Activated CD4-positive, alpha-beta T cell treated with anti-CD3 and anti-CD28 coated beads, Interleukin-2, Interleukin-6, amounts not matched to agents 100 ng/mL and 50 ng/mL, durations not matched to agents 16 hours and 8 hours (primary cell): Measurements from ENCODE around the gene TTN.
"Not testable (repeated sequence)": the region's sequence is repeated elsewhere in the genome, so short reads cannot be mapped to it uniquely, and the experiment has no call there.

ENCODE experiments used
- DNase-seq: peaks from one replicate; pipeline ENCODE4 v3.0.0-alpha.2; 2020

The TTN gene

DNA sequence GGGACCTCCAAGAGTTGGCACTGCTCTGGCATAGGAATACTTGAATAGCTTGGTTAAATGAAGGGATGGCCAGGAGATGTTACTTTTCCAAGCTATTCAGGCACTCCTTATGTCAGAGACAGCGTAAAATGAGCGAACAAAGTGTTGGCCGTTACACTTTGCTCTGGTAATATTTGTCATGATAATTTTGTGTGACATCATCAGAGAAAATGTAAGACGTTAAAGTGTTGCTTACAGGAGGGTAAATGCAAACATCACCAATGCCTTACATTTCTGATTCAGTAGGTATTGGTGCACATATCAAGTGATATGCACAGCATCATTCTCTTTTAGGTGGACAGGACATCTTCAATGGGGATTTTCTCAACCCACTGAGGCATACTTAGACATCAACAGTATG lies 281.0 kb downstream of the TTN start:
- no peak for DNase-seq

DNA sequence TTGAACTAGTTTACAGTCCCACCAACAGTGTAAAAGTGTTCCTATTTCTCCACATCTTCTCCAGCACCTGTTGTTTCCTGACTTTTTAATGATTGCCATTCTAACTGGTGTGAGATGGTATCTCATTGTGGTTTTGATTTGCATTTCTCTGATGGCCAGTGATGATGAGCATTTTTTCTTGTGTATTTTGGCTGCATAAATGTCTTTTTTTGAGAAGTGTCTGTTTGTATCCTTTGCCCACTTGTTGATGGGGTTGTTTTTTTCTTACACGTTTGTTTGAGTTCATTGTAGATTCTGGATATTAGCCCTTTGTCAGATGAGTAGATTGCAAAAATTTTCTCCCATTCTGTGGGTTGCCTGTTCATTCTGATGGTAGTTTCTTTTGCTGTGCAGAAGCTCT lies 281.8 kb downstream of the TTN start:
- not testable (repeated sequence) for DNase-seq

DNA sequence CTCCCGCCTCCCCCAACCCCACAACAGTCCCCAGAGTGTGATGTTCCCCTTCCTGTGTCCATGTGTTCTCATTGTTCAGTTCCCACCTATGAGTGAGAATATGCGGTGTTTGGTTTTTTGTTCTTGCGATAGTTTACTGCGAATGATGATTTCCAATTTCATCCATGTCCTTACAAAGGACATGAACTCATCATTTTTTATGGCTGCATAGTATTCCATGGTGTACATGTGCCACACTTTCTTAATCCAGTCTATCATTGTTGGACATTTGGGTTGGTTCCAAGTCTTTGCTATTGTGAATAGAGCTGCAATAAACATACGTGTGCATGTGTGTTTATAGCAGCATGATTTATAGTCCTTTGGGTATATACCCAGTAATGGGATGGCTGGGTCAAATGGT lies 282.2 kb downstream of the TTN start:
- DNase-seq, result not testable (repeated sequence)

DNA sequence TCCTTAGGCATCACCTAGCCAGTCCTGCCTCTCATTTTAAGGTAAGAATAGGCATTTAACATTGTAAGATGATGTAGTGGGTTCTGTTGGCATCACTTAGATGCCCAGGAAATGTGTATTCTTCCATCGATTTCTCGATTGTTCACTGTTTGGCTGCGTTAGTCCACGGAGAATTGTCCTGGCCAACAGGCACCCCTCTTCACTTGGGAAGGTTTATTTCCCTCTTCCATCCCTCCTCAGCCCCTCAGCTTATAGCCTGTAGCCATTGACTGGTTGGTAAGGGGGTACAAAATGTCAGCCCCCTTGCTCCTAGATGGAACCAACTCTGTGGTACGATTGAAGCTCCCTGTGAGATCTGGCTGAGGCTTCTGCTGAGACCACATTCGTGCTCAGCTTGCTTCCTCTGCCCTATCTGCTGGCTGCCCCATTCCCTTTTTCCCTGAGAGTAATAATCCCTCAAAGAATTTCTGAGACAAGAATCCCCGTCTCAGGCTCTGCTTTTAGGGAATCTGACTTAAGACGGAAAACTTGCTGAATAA lies 283.6 kb downstream of the TTN start:
- DNase-seq, result no peak

GRCh38 chr2:178522950-178523595 lies 284.1 kb downstream of the TTN start:
- peak; percentile 92 for DNase-seq

DNA sequence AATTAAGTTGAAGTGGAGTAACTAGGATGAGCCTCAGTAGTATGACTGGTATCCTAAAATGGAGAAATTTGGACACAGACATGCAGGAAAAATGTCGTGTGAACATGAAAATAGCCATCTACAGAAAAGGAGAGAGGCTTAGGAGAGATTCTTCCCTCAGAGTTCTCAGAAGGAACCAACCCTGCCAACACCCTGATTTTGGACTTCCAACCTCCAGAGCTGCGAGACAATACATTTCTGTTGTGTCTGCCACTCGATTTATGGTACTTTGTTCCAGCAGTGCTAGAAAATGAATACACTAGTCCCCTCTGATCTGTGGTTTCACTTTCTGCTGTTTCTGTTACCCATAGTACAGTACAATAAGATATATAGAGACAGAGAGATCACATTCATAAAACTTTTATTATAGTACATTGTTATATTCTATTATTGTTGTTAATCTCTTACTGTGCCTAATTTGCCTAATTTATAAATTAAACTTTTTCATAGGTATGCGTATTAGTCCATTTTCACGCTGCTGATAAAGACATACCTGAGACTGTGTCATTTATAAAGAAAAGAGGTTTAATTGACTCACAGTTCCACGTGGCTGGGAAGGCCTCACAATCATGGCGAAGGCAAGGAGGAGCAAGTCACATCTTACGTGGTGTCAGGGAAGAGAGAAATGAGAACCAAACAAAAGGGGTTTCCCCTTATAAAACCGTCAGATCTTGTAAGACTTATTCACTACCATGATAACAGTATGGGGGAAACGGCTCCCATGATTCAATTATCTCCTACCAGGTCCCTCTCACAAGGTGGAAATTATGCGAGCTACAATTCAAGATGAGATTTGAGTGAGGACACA lies 285.7 kb downstream of the TTN start:
- peak; percentile 37 for DNase-seq

- no peak for DNase-seq
These were observed 289.7 kb downstream of the TTN start for GRCh38 chr2:178517496-178517895.

- peak; percentile 89 for DNase-seq
These were observed 292.6 kb downstream of the TTN start for GRCh38 chr2:178514664-178515063.

- no peak for DNase-seq
These were observed 293.3 kb downstream of the TTN start for GRCh38 chr2:178513876-178514275.

- peak; percentile 18 for DNase-seq
These were observed 294.7 kb downstream of the TTN start for GRCh38 chr2:178512484-178512883.

- DNase-seq, result no peak
These were observed 296.8 kb downstream of the TTN start for GRCh38 chr2:178510384-178510783.

DNA sequence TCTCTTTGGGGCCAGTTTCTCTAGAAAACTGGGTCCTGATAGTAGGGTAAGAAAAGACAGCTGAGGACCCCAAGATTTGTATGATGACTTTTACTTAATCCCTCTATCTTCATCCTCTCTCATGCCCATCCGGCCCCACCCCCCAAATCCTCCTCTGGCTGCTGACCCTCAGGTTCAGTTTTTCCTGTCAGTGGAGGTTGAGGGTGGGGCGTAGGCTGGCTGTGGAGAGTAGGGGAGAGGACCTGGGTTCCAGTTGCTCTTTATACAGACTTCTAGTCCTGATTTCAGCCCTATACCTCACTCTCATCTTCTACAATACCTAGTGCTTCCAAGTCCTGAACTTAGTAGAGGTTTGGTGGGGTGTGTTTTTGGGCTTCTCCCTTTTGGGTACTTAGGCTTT lies 298.6 kb downstream of the TTN start:
- no peak for DNase-seq

- no peak for DNase-seq
These were observed 300.3 kb downstream of the TTN start for GRCh38 chr2:178506949-178507348.

DNA sequence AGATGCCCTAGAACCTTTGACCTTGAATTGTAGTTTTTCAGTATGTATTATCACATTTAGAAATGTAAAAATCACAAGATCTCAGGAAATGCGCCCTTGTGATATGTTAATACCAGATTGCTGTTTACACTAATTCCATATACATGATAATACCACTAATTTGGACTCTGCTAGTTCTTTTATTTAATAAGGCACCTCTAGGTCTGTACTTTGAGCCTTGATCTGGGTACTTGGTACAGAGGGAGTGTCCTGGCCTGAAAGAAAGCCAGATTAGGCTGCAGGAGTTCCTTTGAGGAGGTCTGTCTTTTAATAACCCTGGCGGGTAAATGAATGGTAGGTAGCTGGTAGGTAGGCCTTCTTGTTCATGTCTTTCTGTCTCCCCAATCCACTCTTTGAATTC lies 300.7 kb downstream of the TTN start:
- no peak for DNase-seq

DNA sequence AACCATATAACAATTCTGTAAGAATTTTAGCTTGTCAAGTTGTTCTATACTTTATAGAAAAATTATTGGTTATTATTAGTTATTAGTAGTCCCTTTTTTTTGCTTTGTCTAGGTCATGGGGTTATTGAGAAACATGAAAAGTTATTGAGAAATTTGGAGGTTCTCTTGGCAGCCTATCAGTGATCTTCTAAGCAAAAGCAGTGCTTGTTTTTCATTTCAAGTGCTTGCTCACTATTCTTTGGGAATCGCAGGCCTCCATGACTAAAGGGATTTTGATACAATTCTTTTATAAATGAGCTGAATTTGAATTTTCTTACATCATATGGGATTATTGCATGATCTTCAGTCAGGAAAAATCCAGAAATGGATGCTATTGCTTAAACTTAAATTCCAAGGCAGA lies 301.1 kb downstream of the TTN start:
- DNase-seq, result no peak

DNA sequence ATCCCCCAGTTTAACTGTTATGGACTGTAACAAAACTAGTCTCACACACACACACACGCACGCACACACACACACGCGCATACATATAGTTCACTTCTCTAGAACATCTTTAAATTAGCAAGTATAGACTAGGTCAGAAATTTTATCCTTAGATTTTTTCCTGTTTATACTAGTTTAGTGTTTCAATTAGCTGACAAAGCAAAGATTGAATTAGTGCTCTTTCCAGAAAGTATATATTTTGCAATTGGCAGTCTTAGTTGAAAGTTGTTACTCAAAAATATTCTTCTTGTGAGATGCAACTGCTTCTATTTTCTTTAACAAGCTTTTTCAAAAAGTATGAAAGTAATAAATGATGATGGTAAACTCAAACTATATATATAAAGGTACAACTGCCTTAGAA lies 304.5 kb downstream of the TTN start:
- no peak for DNase-seq

DNA sequence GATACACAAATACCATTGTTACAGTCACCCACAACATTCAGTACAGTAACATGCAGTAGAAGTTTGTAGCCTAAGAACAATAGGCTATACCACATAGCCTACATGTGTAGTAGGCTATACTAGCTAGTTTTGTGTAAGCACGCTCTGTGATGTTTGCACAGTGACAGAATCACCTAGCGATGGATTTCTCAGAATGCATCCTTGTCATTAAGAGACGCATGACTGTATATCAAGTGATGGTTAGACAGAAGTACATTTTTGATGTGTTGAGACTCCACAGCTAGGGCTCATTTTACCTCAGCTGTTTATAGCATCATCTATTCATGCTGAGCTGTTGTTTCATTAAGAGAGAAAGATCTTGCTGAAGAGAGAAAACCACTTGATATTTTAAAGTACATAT lies 307.6 kb downstream of the TTN start:
- DNase-seq, result no peak

DNA sequence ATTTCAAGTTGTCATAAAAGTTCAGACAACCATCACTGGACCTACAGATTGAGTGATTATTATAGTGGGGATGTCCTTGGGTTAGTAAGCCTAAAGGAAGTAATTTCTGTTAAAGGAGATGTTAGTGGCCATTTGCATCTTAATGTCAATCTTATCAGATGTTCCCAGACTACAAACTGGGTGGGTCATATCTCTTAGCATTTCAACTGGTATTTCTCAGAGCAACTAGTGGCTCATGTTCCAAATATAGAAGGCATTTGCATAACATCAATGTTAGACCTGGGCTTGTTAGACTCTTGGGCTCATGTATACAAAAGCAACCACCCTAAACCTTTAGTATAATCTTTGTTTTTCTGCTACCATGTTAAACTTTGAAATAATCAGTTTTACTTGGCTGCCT lies 309.1 kb downstream of the TTN start:
- no peak for DNase-seq

DNA sequence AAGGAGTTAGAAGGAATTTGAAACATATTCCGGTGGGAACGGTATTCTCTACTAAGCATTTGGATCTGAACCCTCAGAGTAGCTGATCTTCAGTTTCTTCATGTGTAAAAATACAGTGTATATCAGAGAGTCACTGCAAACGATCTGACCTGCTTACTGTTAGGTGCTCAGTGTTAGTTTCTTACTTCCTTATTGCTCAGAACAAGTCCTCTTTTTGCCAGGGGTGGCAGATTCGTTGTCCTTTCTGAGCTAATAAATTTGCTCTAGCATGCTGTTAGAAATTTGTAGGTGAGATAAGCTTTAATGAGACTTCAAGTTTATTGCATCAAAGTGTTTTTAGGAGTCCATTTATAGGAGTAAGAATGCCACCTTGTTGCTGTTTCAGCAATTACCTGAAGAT lies 311.2 kb downstream of the TTN start:
- DNase-seq, result no peak

GRCh38 chr2:178491612-178492011 lies 315.6 kb downstream of the TTN start:
- no peak for DNase-seq

- DNase-seq, result no peak
These were observed 321.9 kb downstream of the TTN start for GRCh38 chr2:178485356-178485755.

- no peak for DNase-seq
These were observed 322.8 kb downstream of the TTN start for GRCh38 chr2:178484245-178485041.

DNA sequence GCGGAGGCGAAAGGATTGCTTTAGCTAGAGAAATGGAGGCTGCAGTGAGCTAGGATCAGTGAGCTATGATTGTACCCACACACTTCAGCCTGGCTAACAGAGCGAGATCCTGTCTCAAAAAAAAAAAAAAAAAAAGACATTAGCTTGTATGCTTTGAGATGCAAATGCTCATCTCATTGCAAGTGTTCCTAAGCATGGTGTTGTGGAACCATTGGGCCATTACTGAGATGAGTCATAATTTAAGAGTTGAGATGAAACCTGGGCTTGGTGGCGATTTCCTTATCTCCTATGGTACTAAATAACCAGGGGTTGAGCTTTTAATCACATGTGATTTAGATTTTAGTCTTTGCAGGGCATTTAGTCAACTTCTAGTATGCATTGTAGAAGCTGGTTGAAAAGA lies 324.8 kb downstream of the TTN start:
- peak; percentile 51 for DNase-seq
